ENCODE data around the gene IVD. TPM values are rescaled to one million over a fixed set of nuclear protein-coding genes. Genes with fewer than 3 reads are reported as not detected.

Gene IVD
- polyA plus RNA-seq, 1 of the 3 experiments (the other 2 are of a cell fraction), result 54.2 TPM

DNA sequence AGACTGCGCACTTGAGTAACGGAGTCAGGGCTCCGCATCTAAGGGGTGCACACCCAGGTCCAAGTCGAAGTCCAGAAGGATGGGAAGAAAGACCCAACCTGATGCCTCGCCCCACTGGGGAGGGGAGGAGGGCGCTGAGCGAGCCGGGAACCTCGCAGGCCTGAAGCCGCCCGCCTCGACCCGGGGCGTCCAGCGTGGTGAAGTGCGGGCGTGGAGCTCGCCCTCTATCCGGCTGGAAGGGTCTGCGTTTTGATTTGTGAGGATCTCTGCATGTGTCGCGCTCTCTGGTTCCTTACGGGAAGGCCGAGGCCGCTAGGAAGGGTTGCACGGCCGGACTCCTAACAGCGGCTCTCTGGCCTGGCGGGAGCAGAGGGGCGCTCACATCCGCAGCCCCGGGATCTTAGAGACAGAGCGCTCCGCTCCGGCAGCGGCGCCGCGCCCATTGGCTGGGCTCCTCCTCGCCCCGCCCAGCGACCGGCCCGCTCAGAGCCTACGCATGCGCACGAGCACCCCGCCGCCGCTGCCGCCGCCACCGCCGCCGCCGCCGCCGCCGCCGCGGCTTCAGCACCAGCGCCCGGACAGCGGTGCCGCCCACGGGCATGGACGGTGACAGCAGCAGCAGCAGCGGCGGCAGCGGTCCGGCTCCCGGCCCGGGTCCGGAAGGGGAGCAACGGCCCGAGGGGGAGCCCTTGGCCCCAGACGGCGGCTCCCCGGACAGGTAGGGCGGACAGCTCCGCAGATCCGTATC is 47.7 kb upstream of the IVD start, which contains the start of gene DISP2:
DISP2 (plus strand) TSS at position 497 of the 748 bp plus-strand sequence; CDS start at position 600, 103 bp downstream.
- DNase-seq, result peak; percentile 100
- TF ChIP-seq EZH2phosphoT487 (IDR thresholded peaks at IDR 0.05; ENCODE audit: borderline replicate concordance, low read depth), result no peak
- TF ChIP-seq, protein P1, sequence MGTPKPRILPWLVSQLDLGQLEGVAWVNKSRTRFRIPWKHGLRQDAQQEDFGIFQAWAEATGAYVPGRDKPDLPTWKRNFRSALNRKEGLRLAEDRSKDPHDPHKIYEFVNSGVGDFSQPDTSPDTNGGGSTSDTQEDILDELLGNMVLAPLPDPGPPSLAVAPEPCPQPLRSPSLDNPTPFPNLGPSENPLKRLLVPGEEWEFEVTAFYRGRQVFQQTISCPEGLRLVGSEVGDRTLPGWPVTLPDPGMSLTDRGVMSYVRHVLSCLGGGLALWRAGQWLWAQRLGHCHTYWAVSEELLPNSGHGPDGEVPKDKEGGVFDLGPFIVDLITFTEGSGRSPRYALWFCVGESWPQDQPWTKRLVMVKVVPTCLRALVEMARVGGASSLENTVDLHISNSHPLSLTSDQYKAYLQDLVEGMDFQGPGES (IDR thresholded peaks at IDR 0.05; ENCODE audit: low read depth, low read length), result no peak
- TF ChIP-seq EP300 (IDR thresholded peaks at IDR 0.05; ENCODE audit: borderline replicate concordance in 1 of 2, low read depth in 1 of 2, low read length in 1 of 2), result no peak; a peak in 1 of 4 replicates
- no peak for TF ChIP-seq PBX3 (IDR thresholded peaks at IDR 0.05)
- TF ChIP-seq MXI1 (IDR thresholded peaks at IDR 0.05; ENCODE audit: low read depth, low read length), result peak; percentile 58
- no peak for TF ChIP-seq MEF2A (IDR thresholded peaks at IDR 0.05; ENCODE audit: borderline replicate concordance, low read depth)
- TF ChIP-seq, protein P2, sequence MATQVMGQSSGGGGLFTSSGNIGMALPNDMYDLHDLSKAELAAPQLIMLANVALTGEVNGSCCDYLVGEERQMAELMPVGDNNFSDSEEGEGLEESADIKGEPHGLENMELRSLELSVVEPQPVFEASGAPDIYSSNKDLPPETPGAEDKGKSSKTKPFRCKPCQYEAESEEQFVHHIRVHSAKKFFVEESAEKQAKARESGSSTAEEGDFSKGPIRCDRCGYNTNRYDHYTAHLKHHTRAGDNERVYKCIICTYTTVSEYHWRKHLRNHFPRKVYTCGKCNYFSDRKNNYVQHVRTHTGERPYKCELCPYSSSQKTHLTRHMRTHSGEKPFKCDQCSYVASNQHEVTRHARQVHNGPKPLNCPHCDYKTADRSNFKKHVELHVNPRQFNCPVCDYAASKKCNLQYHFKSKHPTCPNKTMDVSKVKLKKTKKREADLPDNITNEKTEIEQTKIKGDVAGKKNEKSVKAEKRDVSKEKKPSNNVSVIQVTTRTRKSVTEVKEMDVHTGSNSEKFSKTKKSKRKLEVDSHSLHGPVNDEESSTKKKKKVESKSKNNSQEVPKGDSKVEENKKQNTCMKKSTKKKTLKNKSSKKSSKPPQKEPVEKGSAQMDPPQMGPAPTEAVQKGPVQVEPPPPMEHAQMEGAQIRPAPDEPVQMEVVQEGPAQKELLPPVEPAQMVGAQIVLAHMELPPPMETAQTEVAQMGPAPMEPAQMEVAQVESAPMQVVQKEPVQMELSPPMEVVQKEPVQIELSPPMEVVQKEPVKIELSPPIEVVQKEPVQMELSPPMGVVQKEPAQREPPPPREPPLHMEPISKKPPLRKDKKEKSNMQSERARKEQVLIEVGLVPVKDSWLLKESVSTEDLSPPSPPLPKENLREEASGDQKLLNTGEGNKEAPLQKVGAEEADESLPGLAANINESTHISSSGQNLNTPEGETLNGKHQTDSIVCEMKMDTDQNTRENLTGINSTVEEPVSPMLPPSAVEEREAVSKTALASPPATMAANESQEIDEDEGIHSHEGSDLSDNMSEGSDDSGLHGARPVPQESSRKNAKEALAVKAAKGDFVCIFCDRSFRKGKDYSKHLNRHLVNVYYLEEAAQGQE (IDR thresholded peaks at IDR 0.05; ENCODE audit: low read depth, low read length), result peak; percentile 97
- TF ChIP-seq FOXM1 (IDR thresholded peaks at IDR 0.05; ENCODE audit: low read depth), result no peak
- 0 out of 2 replicates have a peak, but pooled peaks have one; percentile 31 for TF ChIP-seq POLR2AphosphoS5 (IDR thresholded peaks at IDR 0.05; ENCODE audit: low read depth, low read length)
- TF ChIP-seq JUND (IDR thresholded peaks at IDR 0.05), result no peak
- no peak for TF ChIP-seq CTCF (IDR thresholded peaks at IDR 0.05)
- TF ChIP-seq RFX5 (IDR thresholded peaks at IDR 0.05; ENCODE audit: low read length), result peak; percentile 57; the same call in 1 of the 2 replicates
- TF ChIP-seq, protein P3, sequence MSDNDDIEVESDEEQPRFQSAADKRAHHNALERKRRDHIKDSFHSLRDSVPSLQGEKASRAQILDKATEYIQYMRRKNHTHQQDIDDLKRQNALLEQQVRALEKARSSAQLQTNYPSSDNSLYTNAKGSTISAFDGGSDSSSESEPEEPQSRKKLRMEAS (IDR thresholded peaks at IDR 0.05; ENCODE audit: low read depth), result peak; percentile 34; the same call in 1 of the 2 replicates
- TF ChIP-seq TEAD4 (IDR thresholded peaks at IDR 0.05; ENCODE audit: borderline replicate concordance, insufficient read depth), result no peak
- TF ChIP-seq CHD2 (IDR thresholded peaks at IDR 0.05; ENCODE audit: low read length, partially characterized antibody), result peak; percentile 28
- no peak for TF ChIP-seq RXRA (IDR thresholded peaks at IDR 0.05; ENCODE audit: borderline replicate concordance, low read depth)
- TF ChIP-seq GABPA (IDR thresholded peaks at IDR 0.05; ENCODE audit: low read depth), result no peak
- no peak for TF ChIP-seq FOSL2 (IDR thresholded peaks at IDR 0.05; ENCODE audit: borderline replicate concordance, low read depth)
- TF ChIP-seq USF1 (IDR thresholded peaks at IDR 0.05; ENCODE audit: borderline replicate concordance, low read depth), result no peak
- TF ChIP-seq RCOR1 (IDR thresholded peaks at IDR 0.05; ENCODE audit: low read length), result no peak
- no peak for TF ChIP-seq NFIC (IDR thresholded peaks at IDR 0.05; ENCODE audit: borderline replicate concordance)
- TF ChIP-seq, protein P4, sequence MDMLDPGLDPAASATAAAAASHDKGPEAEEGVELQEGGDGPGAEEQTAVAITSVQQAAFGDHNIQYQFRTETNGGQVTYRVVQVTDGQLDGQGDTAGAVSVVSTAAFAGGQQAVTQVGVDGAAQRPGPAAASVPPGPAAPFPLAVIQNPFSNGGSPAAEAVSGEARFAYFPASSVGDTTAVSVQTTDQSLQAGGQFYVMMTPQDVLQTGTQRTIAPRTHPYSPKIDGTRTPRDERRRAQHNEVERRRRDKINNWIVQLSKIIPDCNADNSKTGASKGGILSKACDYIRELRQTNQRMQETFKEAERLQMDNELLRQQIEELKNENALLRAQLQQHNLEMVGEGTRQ (IDR thresholded peaks at IDR 0.05; ENCODE audit: borderline replicate concordance, low read depth, low read length), result no peak

More for the DNA sequence above, 47.7 kb upstream of the IVD start, which contains the start of gene DISP2:
- Histone ChIP-seq H3K9me2 (no peaks in the 10 kb centered on the region), H2AFZ (ENCODE audit: low read depth) (peak within 1 kb of the TSS; percentile 95), H3K9ac (no peak within 1 kb of the TSS), H3K4me2 (peak within 1 kb of the TSS; percentile 92), H3K4me3 (ENCODE audit: low read depth in 2 of 2, low read length in 1 of 2) (peak within 1 kb of the TSS; percentile 59), H3K27me3 (ENCODE audit: insufficient read depth) (0 out of 2 replicates have a peak, but pooled peaks cover 11% of the 10 kb centered on the region), H3F3A (replicated peaks; ENCODE audit: insufficient read depth) (peaks cover 6% of the 10 kb centered on the region), H3K9me3 (no peaks in the 10 kb centered on the region), H3K79me2 (ENCODE audit: insufficient read depth) (no peaks in the 10 kb centered on the region), H3K27ac (ENCODE audit: low read depth in 2 of 2, low read length in 1 of 2) (peak within 1 kb of the TSS in 1 of 2 experiments; percentile 92; a peak in 2 of 4 replicates), H4K20me1 (ENCODE audit: insufficient read depth) (no peaks in the 10 kb centered on the region), H3K4me1 (ENCODE audit: control insufficient read depth in 1 of 2, insufficient read depth in 2 of 2, low read depth in 1 of 2, low read length in 1 of 2) (peaks cover 0 to 36% of the 10 kb centered on the region in 2 experiments; a peak in 2 of 4 replicates), H3K36me3 (replicated peaks in 1 of 2; ENCODE audit: control insufficient read depth in 1 of 2, insufficient read depth in 2 of 2, low read length in 1 of 2) (no peaks in the 10 kb centered on the region)
- CTCF ChIA-PET, result interaction anchor here (1.1 to 70.6 kb wide), 7 partner anchors 10 to 149 kb away, joined by 3 to 2194 read pairs (median 5); partner anchors contain the start of genes ANKRD63, CCDC9B, INAFM2 and PLCB2
- 28% methylated on average over 12 of the region's 82 CpGs for whole genome bisulfite sequencing (ENCODE audit: low lambda C conversion rate)
- POLR2A ChIA-PET, result interaction anchor here (1.0 to 1.4 kb wide), 3 partner anchors 9 to 17 kb away, joined by 3 to 5 read pairs (median 3); partner anchors contain the start of gene CCDC9B

Data from SK-N-SH (cell line).